Gastrocnemius medialis (tissue), 4 donors: Measurements from ENCODE around the gene MPPED1.

ENCODE experiments used
- POLR2A ChIP-seq, 2 donors: fragments of 450-650 bp; IDR thresholded peaks; one replicate each; pipeline ENCODE4 v1.6.1; 2017; ENCODE audit warnings: antibody characterized with exemption in 2 of 2, mild to moderate bottlenecking in 2 of 2, moderate library complexity in 2 of 2
- TF ChIP-seq, protein P1 (sequence below), 5 experiments: fragments of 450-650 bp in 3 of 5; fragments of 200-600 bp in 2 of 5; sonication (generic) in 2 of 5; IDR thresholded peaks in 4 of 5; conservative IDR thresholded peaks in 1 of 5; 1 replicate in 4 of 5; 2 replicates in 1 of 5; pipeline ENCODE4 v1.5.1; 2016 to 2019; ENCODE audit warnings: antibody characterized with exemption in 5 of 5, mild to moderate bottlenecking in 3 of 5, moderate library complexity in 3 of 5

DNA sequence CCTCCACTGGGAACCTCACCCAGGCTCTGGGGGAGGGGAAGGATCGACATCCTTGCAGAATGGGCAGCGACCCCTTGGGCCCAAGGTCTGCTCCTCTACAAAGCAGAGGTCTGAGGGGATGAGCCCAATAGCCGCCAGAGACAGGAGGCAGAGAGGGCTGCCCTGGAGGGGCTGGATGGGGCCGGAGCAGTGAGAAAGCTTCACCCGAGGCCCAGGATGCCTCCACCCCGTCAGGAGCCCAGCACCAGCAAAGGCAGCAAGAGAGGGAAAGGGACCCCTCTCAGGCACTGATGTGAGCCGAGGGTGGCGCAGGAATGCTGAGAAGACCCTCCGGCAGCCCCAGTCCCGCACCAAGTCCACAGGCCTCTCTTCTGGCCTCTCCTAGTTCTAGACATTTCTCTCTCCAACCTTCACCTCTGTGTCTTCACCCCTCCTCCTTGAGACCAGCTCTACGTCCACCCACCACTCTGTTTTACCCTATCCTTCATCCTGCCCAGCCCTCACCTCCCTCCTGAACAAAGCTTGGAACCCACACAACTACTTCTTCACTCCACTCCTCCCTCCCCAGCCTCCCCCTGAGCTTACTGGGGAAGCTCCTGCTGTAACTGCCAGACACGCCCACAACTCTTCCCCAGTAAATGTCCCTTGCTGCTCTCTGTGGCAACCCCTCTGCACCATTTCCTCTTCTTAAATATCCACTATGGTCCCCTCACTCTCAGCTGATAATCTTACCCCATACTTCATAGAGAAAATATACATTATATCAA, 131.9 kb downstream of the MPPED1 start:
- TF ChIP-seq, protein P1, sequence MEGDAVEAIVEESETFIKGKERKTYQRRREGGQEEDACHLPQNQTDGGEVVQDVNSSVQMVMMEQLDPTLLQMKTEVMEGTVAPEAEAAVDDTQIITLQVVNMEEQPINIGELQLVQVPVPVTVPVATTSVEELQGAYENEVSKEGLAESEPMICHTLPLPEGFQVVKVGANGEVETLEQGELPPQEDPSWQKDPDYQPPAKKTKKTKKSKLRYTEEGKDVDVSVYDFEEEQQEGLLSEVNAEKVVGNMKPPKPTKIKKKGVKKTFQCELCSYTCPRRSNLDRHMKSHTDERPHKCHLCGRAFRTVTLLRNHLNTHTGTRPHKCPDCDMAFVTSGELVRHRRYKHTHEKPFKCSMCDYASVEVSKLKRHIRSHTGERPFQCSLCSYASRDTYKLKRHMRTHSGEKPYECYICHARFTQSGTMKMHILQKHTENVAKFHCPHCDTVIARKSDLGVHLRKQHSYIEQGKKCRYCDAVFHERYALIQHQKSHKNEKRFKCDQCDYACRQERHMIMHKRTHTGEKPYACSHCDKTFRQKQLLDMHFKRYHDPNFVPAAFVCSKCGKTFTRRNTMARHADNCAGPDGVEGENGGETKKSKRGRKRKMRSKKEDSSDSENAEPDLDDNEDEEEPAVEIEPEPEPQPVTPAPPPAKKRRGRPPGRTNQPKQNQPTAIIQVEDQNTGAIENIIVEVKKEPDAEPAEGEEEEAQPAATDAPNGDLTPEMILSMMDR (IDR thresholded peaks at IDR 0.05 in 4 of 5, conservative IDR thresholded peaks at IDR 0.05 in 1 of 5): no peak
- no peak for TF ChIP-seq POLR2A (IDR thresholded peaks at IDR 0.05)
